Liver (tissue), 9 donors: ENCODE results near the gene UBE2Q2. TPM values are rescaled to one million over a fixed set of nuclear protein-coding genes. Genes with fewer than 3 reads are reported as not detected.

ENCODE experiments used
- DNase-seq: peaks from one replicate; pipeline ENCODE4 v3.0.0-alpha.2; 2017; ENCODE audit warnings: low spot score
- H3K27ac ChIP-seq, 2 donors: one replicate each; pipeline ENCODE4 v1.7.0; 2013; ENCODE audit warnings: inconsistent platforms in 2 of 2, low read length in 2 of 2, control low read depth in 1 of 2, low read depth in 1 of 2, mild to moderate bottlenecking in 1 of 2
- H3K27me3 ChIP-seq, 4 donors: one replicate each; pipeline versions ENCODE4 v1.6.1 to v1.7.0; 2013; ENCODE audit warnings: low read length in 3 of 4, inconsistent platforms in 1 of 4, mild to moderate bottlenecking in 1 of 4, moderate library complexity in 1 of 4; ENCODE audit not compliant: control insufficient read depth in 4 of 4, insufficient read depth in 4 of 4
- H3K36me3 ChIP-seq, 4 donors: one replicate each; pipeline versions ENCODE4 v1.6.1 to v1.7.0; 2013; ENCODE audit warnings: low read length in 3 of 4, mild to moderate bottlenecking in 3 of 4, low read depth in 1 of 4, moderate library complexity in 1 of 4; ENCODE audit not compliant: control insufficient read depth in 4 of 4, insufficient read depth in 3 of 4
- H3K4me1 ChIP-seq, 4 donors: one replicate each; pipeline versions ENCODE4 v1.6.1 to v1.7.0; 2013; ENCODE audit warnings: low read length in 3 of 4, mild to moderate bottlenecking in 3 of 4, moderate library complexity in 1 of 4; ENCODE audit not compliant: control insufficient read depth in 4 of 4, insufficient read depth in 4 of 4
- H3K4me3 ChIP-seq, 3 donors: one replicate each; pipeline versions ENCODE4 v1.6.1 to v1.7.0; 2013; ENCODE audit warnings: low read length in 3 of 3, control low read depth in 1 of 3, low read depth in 1 of 3, mild to moderate bottlenecking in 1 of 3
- H3K9ac ChIP-seq, 2 donors: one replicate each; pipeline ENCODE4 v1.7.0; 2013; ENCODE audit warnings: low read length in 2 of 2, mild to moderate bottlenecking in 2 of 2, moderate library complexity in 2 of 2, control low read depth in 1 of 2, low read depth in 1 of 2
- H3K9me3 ChIP-seq, 4 donors: one replicate each; pipeline versions ENCODE4 v1.6.1 to v1.7.0; 2013; ENCODE audit warnings: low read length in 3 of 4; ENCODE audit not compliant: control insufficient read depth in 4 of 4
- EGR1 ChIP-seq, 2 donors: IDR thresholded peaks; 2 replicates each; pipeline ENCODE4 v1.6.1; 2016 to 2018; ENCODE audit warnings: antibody characterized with exemption in 2 of 2, low read depth in 2 of 2
- FOXA1 ChIP-seq: IDR thresholded peaks from 2 replicates; pipeline ENCODE4 v1.6.1; 2016; ENCODE audit warnings: antibody characterized with exemption
- FOXA2 ChIP-seq: IDR thresholded peaks from 2 replicates; pipeline ENCODE4 v1.6.1; 2016; ENCODE audit warnings: antibody characterized with exemption
- GABPA ChIP-seq, 2 donors: IDR thresholded peaks in 1 of 2; conservative IDR thresholded peaks in 1 of 2; 2 replicates each; pipeline ENCODE4 v1.6.1; 2016; ENCODE audit warnings: antibody characterized with exemption in 2 of 2, mild to moderate bottlenecking in 1 of 2, moderate library complexity in 1 of 2
- HNF4A ChIP-seq, 2 donors: conservative IDR thresholded peaks; 2 replicates each; pipeline ENCODE4 v1.6.1; 2016; ENCODE audit warnings: antibody characterized with exemption in 2 of 2, mild to moderate bottlenecking in 2 of 2
- HNF4G ChIP-seq: IDR thresholded peaks from 2 replicates; pipeline ENCODE4 v1.6.1; 2016; ENCODE audit warnings: antibody characterized with exemption
- JUND ChIP-seq, 2 donors: IDR thresholded peaks; 2 replicates each; pipeline ENCODE4 v1.6.1; 2016; ENCODE audit warnings: antibody characterized with exemption in 2 of 2
- NR2F2 ChIP-seq: IDR thresholded peaks from 2 replicates; pipeline ENCODE4 v1.6.1; 2016; ENCODE audit warnings: antibody characterized with exemption
- RAD21 ChIP-seq, 2 donors: IDR thresholded peaks; 2 replicates each; pipeline ENCODE4 v1.6.1; 2016; ENCODE audit warnings: antibody characterized with exemption in 2 of 2, mild to moderate bottlenecking in 2 of 2
- REST ChIP-seq: IDR thresholded peaks from 2 replicates; pipeline ENCODE4 v1.6.1; 2016; ENCODE audit warnings: antibody characterized with exemption, mild to moderate bottlenecking
- RXRA ChIP-seq, 2 donors: IDR thresholded peaks; 2 replicates each; pipeline ENCODE4 v1.6.1; 2017 to 2018; ENCODE audit warnings: antibody characterized with exemption in 2 of 2, mild to moderate bottlenecking in 1 of 2
- SP1 ChIP-seq: IDR thresholded peaks from 2 replicates; pipeline ENCODE4 v1.6.1; 2018; ENCODE audit warnings: antibody characterized with exemption, mild to moderate bottlenecking
- TAF1 ChIP-seq: conservative IDR thresholded peaks from 2 replicates; pipeline ENCODE4 v1.6.1; 2016; ENCODE audit warnings: antibody characterized with exemption, mild to moderate bottlenecking
- YY1 ChIP-seq: IDR thresholded peaks from 2 replicates; pipeline ENCODE4 v1.6.1; 2016; ENCODE audit warnings: antibody characterized with exemption, mild to moderate bottlenecking
- WGBS: extraction: QIAGEN DNeasy Blood & Tissue Kit; methylation state at CpG from one replicate; pipeline ENCODE4 v1.1.7; 2013; 5-methylcytosine and 5-hydroxymethylcytosine counted together
- polyA plus RNA-seq, 2 donors: library from polyadenylated mRNA; stranded (reverse) in 1 of 2; unstranded in 1 of 2; fragments of 200-250 nt in 1 of 2; fragments of >200 nt in 1 of 2; fragmentation: Nextera tagmentation in 1 of 2; extraction: Ambion mirVana in 1 of 2; gene quantifications; one replicate each; pipeline versions ENCODE4 v1.2.1 to v1.2.3, GENCODE V29; 2013 to 2015
- total RNA-seq, 2 donors: library from RNA; depleted of rRNA; stranded (reverse); fragments of >200 nt; gene quantifications; one replicate each; pipeline ENCODE4 v1.2.3, GENCODE V29; 2014
- TF ChIP-seq, protein P1 (sequence below): IDR thresholded peaks from 2 replicates; pipeline ENCODE4 v1.6.1; 2016; ENCODE audit warnings: antibody characterized with exemption
- TF ChIP-seq, protein P2 (sequence below): IDR thresholded peaks from 2 replicates; pipeline ENCODE4 v1.6.1; 2016; ENCODE audit warnings: antibody characterized with exemption
- TF ChIP-seq, protein P3 (sequence below): IDR thresholded peaks from 2 replicates; pipeline ENCODE4 v1.6.1; 2016; ENCODE audit warnings: antibody characterized with exemption
- TF ChIP-seq, protein P4 (sequence below): fragments of 150-350 bp; IDR thresholded peaks from 2 replicates; pipeline ENCODE4 v1.5.1; 2017; ENCODE audit warnings: improper control_type of control experiment, low read depth, low read length; ENCODE audit not compliant: missing input control
- donor health status: healthy.
- donor health status: healthy.
- donor health status: healthy.
- donor health status: healthy.
- donor health status: healthy.

UBE2Q2 gene
- total and polyA plus RNA-seq, 4 donors, result 2.4 to 14.4 (median 5.2) TPM

DNA sequence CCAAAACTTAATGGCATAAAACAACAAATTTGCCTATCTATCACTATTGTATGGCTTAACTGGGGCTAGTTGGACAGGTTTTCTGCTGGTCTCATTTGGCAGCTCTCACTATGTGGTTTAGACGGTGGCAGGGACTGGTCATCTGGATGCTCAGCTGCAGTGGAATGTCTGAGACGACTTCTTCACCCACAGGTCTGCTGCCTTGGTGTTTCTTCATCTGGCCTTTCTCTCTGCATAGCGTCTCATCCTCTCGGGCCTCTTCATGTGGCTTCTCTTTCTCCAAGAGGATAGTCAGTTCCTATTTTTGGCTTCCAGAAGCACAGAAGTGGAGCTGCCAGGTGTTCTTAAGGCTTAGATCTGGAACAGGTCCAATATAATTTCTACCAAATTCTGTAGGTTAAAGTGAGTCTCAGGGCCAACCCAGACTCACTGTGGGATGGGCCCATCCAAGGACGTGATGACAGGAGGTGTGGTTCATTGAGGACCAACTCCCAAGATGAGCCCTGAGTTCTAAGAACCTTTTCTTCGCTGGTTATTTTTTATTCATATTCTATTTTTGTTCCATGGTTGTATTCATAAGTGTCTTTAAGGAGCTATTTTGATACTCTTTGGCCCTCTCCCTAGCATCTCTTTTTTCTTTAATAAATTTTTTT, 18.6 kb downstream of the UBE2Q2 start:
- Histone ChIP-seq H3K9ac (no peak overlapping the region), H3K4me1 (no peaks in the 10 kb centered on the region), H3K4me3 (no peak overlapping the region), H3K9me3 (no peaks in the 10 kb centered on the region), H3K36me3 (no peaks in the 10 kb centered on the region), H3K27me3 (no peaks in the 10 kb centered on the region), H3K27ac (no peak overlapping the region)
- DNase-seq, result no peak
- no peak for TF ChIP-seq YY1
- TF ChIP-seq HNF4A (conservative IDR thresholded peaks at IDR 0.05), result no peak
- TF ChIP-seq, protein P1, sequence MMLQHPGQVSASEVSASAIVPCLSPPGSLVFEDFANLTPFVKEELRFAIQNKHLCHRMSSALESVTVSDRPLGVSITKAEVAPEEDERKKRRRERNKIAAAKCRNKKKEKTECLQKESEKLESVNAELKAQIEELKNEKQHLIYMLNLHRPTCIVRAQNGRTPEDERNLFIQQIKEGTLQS, result no peak
- no peak for TF ChIP-seq RAD21 (IDR thresholded peaks at IDR 0.05)
- no peak for TF ChIP-seq NR2F2
- no peak for TF ChIP-seq TAF1
- TF ChIP-seq, protein P2, sequence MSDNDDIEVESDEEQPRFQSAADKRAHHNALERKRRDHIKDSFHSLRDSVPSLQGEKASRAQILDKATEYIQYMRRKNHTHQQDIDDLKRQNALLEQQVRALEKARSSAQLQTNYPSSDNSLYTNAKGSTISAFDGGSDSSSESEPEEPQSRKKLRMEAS, result no peak
- TF ChIP-seq RXRA (IDR thresholded peaks at IDR 0.05), result no peak
- TF ChIP-seq GABPA (IDR thresholded peaks at IDR 0.05 in 1 of 2, conservative IDR thresholded peaks at IDR 0.05 in 1 of 2), result no peak
- no peak for TF ChIP-seq REST
- TF ChIP-seq, protein P3, sequence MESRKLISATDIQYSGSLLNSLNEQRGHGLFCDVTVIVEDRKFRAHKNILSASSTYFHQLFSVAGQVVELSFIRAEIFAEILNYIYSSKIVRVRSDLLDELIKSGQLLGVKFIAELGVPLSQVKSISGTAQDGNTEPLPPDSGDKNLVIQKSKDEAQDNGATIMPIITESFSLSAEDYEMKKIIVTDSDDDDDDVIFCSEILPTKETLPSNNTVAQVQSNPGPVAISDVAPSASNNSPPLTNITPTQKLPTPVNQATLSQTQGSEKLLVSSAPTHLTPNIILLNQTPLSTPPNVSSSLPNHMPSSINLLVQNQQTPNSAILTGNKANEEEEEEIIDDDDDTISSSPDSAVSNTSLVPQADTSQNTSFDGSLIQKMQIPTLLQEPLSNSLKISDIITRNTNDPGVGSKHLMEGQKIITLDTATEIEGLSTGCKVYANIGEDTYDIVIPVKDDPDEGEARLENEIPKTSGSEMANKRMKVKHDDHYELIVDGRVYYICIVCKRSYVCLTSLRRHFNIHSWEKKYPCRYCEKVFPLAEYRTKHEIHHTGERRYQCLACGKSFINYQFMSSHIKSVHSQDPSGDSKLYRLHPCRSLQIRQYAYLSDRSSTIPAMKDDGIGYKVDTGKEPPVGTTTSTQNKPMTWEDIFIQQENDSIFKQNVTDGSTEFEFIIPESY, result no peak
- TF ChIP-seq FOXA1, result no peak
- TF ChIP-seq, protein P4, sequence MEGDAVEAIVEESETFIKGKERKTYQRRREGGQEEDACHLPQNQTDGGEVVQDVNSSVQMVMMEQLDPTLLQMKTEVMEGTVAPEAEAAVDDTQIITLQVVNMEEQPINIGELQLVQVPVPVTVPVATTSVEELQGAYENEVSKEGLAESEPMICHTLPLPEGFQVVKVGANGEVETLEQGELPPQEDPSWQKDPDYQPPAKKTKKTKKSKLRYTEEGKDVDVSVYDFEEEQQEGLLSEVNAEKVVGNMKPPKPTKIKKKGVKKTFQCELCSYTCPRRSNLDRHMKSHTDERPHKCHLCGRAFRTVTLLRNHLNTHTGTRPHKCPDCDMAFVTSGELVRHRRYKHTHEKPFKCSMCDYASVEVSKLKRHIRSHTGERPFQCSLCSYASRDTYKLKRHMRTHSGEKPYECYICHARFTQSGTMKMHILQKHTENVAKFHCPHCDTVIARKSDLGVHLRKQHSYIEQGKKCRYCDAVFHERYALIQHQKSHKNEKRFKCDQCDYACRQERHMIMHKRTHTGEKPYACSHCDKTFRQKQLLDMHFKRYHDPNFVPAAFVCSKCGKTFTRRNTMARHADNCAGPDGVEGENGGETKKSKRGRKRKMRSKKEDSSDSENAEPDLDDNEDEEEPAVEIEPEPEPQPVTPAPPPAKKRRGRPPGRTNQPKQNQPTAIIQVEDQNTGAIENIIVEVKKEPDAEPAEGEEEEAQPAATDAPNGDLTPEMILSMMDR, result no peak
- no peak for TF ChIP-seq HNF4G
- TF ChIP-seq EGR1 (IDR thresholded peaks at IDR 0.05; ENCODE audit: low read depth in 2 of 2), result no peak
- TF ChIP-seq JUND (IDR thresholded peaks at IDR 0.05), result no peak
- TF ChIP-seq FOXA2, result no peak
- TF ChIP-seq SP1, result no peak
- 92% methylated on average over 6 of the region's 6 CpGs for WGBS
